GM23338 (cell line): Measurements from ENCODE around the gene RAD50. TPM values are rescaled to one million over a fixed set of nuclear protein-coding genes. Genes with fewer than 3 reads are reported as not detected.

Source experiments
- ATAC-seq: fragments of 200-7000 bp; cut with Tn5 transposase; 3 replicates; pipeline ENCODE4 v1.9.1; 2020
- DNase-seq: peaks from one replicate; pipeline ENCODE4 v3.0.0-alpha.2; 2015; ENCODE audit warnings: low spot score
- H2AFZ ChIP-seq: fragments of 200-600 bp; sonication (generic); 2 replicates; pipeline ENCODE4 v1.8.0; 2016; ENCODE audit warnings: antibody characterized with exemption, mild to moderate bottlenecking, moderate library complexity
- H3F3A ChIP-seq: fragments of 200-600 bp; sonication (generic); replicated peaks from 2 replicates; pipeline ENCODE4 v1.8.0; 2017; ENCODE audit warnings: antibody characterized with exemption, mixed run types, low read depth
- H3K27ac ChIP-seq: fragments of 200-600 bp; sonication (generic); 2 replicates; pipeline ENCODE4 v1.6.1; 2016; ENCODE audit warnings: low read depth
- H3K27me3 ChIP-seq: fragments of 200-600 bp; sonication (generic); 2 replicates; pipeline ENCODE4 v1.8.0; 2016; ENCODE audit warnings: mild to moderate bottlenecking, mixed run types, moderate library complexity; ENCODE audit not compliant: insufficient read depth
- H3K36me3 ChIP-seq: fragments of 200-600 bp; sonication (generic); 2 replicates; pipeline ENCODE4 v1.8.0; 2016; ENCODE audit warnings: mild to moderate bottlenecking; ENCODE audit not compliant: insufficient read depth
- H3K4me1 ChIP-seq: fragments of 200-600 bp; sonication (generic); 2 replicates; pipeline ENCODE4 v1.8.0; 2016; ENCODE audit warnings: mild to moderate bottlenecking, moderate library complexity; ENCODE audit not compliant: insufficient read depth
- H3K4me2 ChIP-seq: fragments of 200-600 bp; sonication (generic); 2 replicates; pipeline ENCODE4 v1.7.1; 2017; ENCODE audit warnings: mixed run types
- H3K4me3 ChIP-seq: fragments of 200-600 bp; sonication (generic); 2 replicates; pipeline ENCODE4 v1.6.1; 2016; ENCODE audit warnings: mixed run types
- H3K79me2 ChIP-seq: fragments of 200-600 bp; sonication (generic); replicated peaks from 2 replicates; pipeline ENCODE4 v1.8.0; 2017; ENCODE audit warnings: mild to moderate bottlenecking; ENCODE audit not compliant: insufficient read depth
- H3K9me2 ChIP-seq: fragments of 200-600 bp; sonication (generic); 2 replicates; pipeline ENCODE4 v1.8.0; 2017; ENCODE audit not compliant: insufficient read depth
- H4K20me1 ChIP-seq: fragments of 200-600 bp; sonication (generic); replicated peaks from 2 replicates; pipeline ENCODE4 v1.8.0; 2017; ENCODE audit warnings: mild to moderate bottlenecking; ENCODE audit not compliant: insufficient read depth
- H3K27ac Mint-ChIP-seq: 2 replicates; pipeline ENCODE4 v1.8.0; 2020; ENCODE audit warnings: inconsistent platforms, mild to moderate bottlenecking, moderate library complexity, mixed read lengths
- H3K27me3 Mint-ChIP-seq: 3 replicates; pipeline ENCODE4 v1.8.0; 2022; ENCODE audit warnings: low read depth, mild to moderate bottlenecking, moderate library complexity, mixed read lengths, inconsistent platforms; ENCODE audit not compliant: insufficient read depth, poor library complexity
- H3K36me3 Mint-ChIP-seq: 3 replicates; pipeline ENCODE4 v1.8.0; 2021; ENCODE audit warnings: low read depth, mild to moderate bottlenecking, inconsistent platforms, moderate library complexity, mixed read lengths
- H3K4me1 Mint-ChIP-seq: 3 replicates; pipeline ENCODE4 v1.8.0; 2020; ENCODE audit warnings: mild to moderate bottlenecking, inconsistent platforms, mixed read lengths
- H3K4me3 Mint-ChIP-seq: 3 replicates; pipeline ENCODE4 v1.8.0; 2021; ENCODE audit warnings: moderate library complexity, mild to moderate bottlenecking, inconsistent platforms, mixed read lengths
- H3K9me3 Mint-ChIP-seq: 3 replicates; pipeline ENCODE4 v1.8.0; 2020; ENCODE audit warnings: moderate library complexity, mild to moderate bottlenecking, inconsistent platforms, mixed read lengths
- EZH2phosphoT487 ChIP-seq: fragments of 200-600 bp; sonication (generic); IDR thresholded peaks from one replicate; pipeline ENCODE4 v1.8.1; 2018; ENCODE audit warnings: antibody characterized with exemption; ENCODE audit not compliant: unreplicated experiment
- NANOG ChIP-seq: IDR thresholded peaks from 2 replicates; pipeline ENCODE4 v1.6.1; 2016; ENCODE audit warnings: antibody characterized with exemption, borderline replicate concordance
- ZNF331 ChIP-seq: fragments of 250-450 bp; sonication (Bioruptor Pico); IDR thresholded peaks from 2 replicates; pipeline ENCODE4 v1.5.0; 2020; ENCODE audit warnings: low read depth, mild to moderate bottlenecking, moderate library complexity
- polyA plus RNA-seq: library from polyadenylated mRNA; unstranded; fragments of >200 nt; fragmentation: Nextera tagmentation; extraction: Ambion mirVana; gene quantifications from 2 replicates; pipeline ENCODE4 v1.2.1, GENCODE V29; 2016
- total RNA-seq: library from RNA; depleted of rRNA; stranded (reverse); fragments of >200 nt; shearing (Covaris generic); gene quantifications from 2 replicates; pipeline ENCODE4 v1.2.3, GENCODE V29; 2014
- TF ChIP-seq, protein P1 (sequence below), 2 experiments: fragments of 200-600 bp in 1 of 2; sonication (generic) in 1 of 2; conservative IDR thresholded peaks; 2 replicates each; pipeline versions ENCODE4 v1.5.1 to v1.6.1; 2016 to 2017; ENCODE audit warnings: antibody characterized with exemption in 2 of 2, low read depth in 2 of 2, mild to moderate bottlenecking in 2 of 2, moderate library complexity in 1 of 2
- TF ChIP-seq, protein P2 (sequence below): IDR thresholded peaks from one replicate; pipeline ENCODE4 v1.6.1; 2018; ENCODE audit warnings: antibody characterized with exemption; ENCODE audit not compliant: unreplicated experiment
- TF ChIP-seq, protein P3 (sequence below): IDR thresholded peaks from 2 replicates; pipeline ENCODE4 v1.6.1; 2016; ENCODE audit warnings: antibody characterized with exemption

The RAD50 gene
- total and polyA plus RNA-seq, 2 experiments from 2014 or later, result 27.0 to 52.2 TPM

- TF ChIP-seq, protein P1, sequence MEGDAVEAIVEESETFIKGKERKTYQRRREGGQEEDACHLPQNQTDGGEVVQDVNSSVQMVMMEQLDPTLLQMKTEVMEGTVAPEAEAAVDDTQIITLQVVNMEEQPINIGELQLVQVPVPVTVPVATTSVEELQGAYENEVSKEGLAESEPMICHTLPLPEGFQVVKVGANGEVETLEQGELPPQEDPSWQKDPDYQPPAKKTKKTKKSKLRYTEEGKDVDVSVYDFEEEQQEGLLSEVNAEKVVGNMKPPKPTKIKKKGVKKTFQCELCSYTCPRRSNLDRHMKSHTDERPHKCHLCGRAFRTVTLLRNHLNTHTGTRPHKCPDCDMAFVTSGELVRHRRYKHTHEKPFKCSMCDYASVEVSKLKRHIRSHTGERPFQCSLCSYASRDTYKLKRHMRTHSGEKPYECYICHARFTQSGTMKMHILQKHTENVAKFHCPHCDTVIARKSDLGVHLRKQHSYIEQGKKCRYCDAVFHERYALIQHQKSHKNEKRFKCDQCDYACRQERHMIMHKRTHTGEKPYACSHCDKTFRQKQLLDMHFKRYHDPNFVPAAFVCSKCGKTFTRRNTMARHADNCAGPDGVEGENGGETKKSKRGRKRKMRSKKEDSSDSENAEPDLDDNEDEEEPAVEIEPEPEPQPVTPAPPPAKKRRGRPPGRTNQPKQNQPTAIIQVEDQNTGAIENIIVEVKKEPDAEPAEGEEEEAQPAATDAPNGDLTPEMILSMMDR (conservative IDR thresholded peaks at IDR 0.05; ENCODE audit: low read depth in 2 of 2), result no peak
- TF ChIP-seq, protein P2, sequence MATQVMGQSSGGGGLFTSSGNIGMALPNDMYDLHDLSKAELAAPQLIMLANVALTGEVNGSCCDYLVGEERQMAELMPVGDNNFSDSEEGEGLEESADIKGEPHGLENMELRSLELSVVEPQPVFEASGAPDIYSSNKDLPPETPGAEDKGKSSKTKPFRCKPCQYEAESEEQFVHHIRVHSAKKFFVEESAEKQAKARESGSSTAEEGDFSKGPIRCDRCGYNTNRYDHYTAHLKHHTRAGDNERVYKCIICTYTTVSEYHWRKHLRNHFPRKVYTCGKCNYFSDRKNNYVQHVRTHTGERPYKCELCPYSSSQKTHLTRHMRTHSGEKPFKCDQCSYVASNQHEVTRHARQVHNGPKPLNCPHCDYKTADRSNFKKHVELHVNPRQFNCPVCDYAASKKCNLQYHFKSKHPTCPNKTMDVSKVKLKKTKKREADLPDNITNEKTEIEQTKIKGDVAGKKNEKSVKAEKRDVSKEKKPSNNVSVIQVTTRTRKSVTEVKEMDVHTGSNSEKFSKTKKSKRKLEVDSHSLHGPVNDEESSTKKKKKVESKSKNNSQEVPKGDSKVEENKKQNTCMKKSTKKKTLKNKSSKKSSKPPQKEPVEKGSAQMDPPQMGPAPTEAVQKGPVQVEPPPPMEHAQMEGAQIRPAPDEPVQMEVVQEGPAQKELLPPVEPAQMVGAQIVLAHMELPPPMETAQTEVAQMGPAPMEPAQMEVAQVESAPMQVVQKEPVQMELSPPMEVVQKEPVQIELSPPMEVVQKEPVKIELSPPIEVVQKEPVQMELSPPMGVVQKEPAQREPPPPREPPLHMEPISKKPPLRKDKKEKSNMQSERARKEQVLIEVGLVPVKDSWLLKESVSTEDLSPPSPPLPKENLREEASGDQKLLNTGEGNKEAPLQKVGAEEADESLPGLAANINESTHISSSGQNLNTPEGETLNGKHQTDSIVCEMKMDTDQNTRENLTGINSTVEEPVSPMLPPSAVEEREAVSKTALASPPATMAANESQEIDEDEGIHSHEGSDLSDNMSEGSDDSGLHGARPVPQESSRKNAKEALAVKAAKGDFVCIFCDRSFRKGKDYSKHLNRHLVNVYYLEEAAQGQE, result no peak
- TF ChIP-seq ZNF331 (CRISPR knock-in tag) (no peak), NANOG (no peak)
Observed at GRCh38 chr5:132681983-132682382, 125.2 kb downstream of the RAD50 start (continued).

DNA sequence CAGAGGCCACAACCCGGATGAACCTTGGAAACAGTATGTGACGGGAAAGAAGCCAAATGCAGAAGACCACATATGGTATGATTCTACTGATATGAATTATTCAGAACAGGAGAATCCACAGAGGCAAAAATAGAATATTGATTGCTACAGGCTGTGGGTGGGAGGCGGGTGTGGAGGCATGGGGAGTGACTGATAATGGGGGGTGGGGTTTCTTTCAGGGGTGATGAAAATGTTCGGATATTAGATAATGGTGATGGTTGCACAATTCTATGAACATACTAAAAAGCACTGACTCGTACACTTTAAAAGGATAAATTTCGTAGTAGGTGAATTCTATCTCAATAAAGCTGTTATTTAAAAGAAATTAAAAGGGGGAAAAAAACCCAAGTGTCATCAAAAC, 127.7 kb downstream of the RAD50 start:
- no peaks in the 10 kb centered on the region for H3K36me3 ChIP-seq
- Mint-ChIP-seq H3K4me1 (peaks cover 6% of the 10 kb centered on the region), H3K27ac (no peak overlapping the region), H3K27me3 (no peaks in the 10 kb centered on the region), H3K4me3 (no peak overlapping the region), H3K9me3 (no peaks in the 10 kb centered on the region), H3K36me3 (no peaks in the 10 kb centered on the region)
- no peak for ATAC-seq
- no peaks in the 10 kb centered on the region for H3K27me3 ChIP-seq
- no peaks in the 10 kb centered on the region for H3K9me2 ChIP-seq
- H4K20me1 ChIP-seq, result no peaks in the 10 kb centered on the region
- no peaks in the 10 kb centered on the region for H3F3A ChIP-seq
- H3K27ac ChIP-seq, result no peak overlapping the region
- no peak overlapping the region for H3K4me3 ChIP-seq
- no peak for TF ChIP-seq EZH2phosphoT487
- TF ChIP-seq, protein P3, sequence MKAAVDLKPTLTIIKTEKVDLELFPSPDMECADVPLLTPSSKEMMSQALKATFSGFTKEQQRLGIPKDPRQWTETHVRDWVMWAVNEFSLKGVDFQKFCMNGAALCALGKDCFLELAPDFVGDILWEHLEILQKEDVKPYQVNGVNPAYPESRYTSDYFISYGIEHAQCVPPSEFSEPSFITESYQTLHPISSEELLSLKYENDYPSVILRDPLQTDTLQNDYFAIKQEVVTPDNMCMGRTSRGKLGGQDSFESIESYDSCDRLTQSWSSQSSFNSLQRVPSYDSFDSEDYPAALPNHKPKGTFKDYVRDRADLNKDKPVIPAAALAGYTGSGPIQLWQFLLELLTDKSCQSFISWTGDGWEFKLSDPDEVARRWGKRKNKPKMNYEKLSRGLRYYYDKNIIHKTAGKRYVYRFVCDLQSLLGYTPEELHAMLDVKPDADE, result no peak
- no peaks in the 10 kb centered on the region for H3K79me2 ChIP-seq
- DNase-seq, result no peak
- H2AFZ ChIP-seq, result no peak overlapping the region
- H3K4me1 ChIP-seq, result no peaks in the 10 kb centered on the region
- H3K4me2 ChIP-seq, result no peak overlapping the region
